GM23338 (cell line): ENCODE data around the gene CSF2RB. TPM values are rescaled to one million over a fixed set of nuclear protein-coding genes. Genes with fewer than 3 reads are reported as not detected.

Experiments
- ATAC-seq: fragments of 200-7000 bp; cut with Tn5 transposase; 3 replicates; pipeline ENCODE4 v1.9.1; 2020
- DNase-seq: peaks from one replicate; pipeline ENCODE4 v3.0.0-alpha.2; 2015; ENCODE audit warnings: low spot score
- H2AFZ ChIP-seq: fragments of 200-600 bp; sonication (generic); 2 replicates; pipeline ENCODE4 v1.8.0; 2016; ENCODE audit warnings: antibody characterized with exemption, mild to moderate bottlenecking, moderate library complexity
- H3F3A ChIP-seq: fragments of 200-600 bp; sonication (generic); replicated peaks from 2 replicates; pipeline ENCODE4 v1.8.0; 2017; ENCODE audit warnings: antibody characterized with exemption, mixed run types, low read depth
- H3K27ac ChIP-seq: fragments of 200-600 bp; sonication (generic); 2 replicates; pipeline ENCODE4 v1.6.1; 2016; ENCODE audit warnings: low read depth
- H3K27me3 ChIP-seq: fragments of 200-600 bp; sonication (generic); 2 replicates; pipeline ENCODE4 v1.8.0; 2016; ENCODE audit warnings: mild to moderate bottlenecking, mixed run types, moderate library complexity; ENCODE audit not compliant: insufficient read depth
- H3K36me3 ChIP-seq: fragments of 200-600 bp; sonication (generic); 2 replicates; pipeline ENCODE4 v1.8.0; 2016; ENCODE audit warnings: mild to moderate bottlenecking; ENCODE audit not compliant: insufficient read depth
- H3K4me1 ChIP-seq: fragments of 200-600 bp; sonication (generic); 2 replicates; pipeline ENCODE4 v1.8.0; 2016; ENCODE audit warnings: mild to moderate bottlenecking, moderate library complexity; ENCODE audit not compliant: insufficient read depth
- H3K4me2 ChIP-seq: fragments of 200-600 bp; sonication (generic); 2 replicates; pipeline ENCODE4 v1.7.1; 2017; ENCODE audit warnings: mixed run types
- H3K4me3 ChIP-seq: fragments of 200-600 bp; sonication (generic); 2 replicates; pipeline ENCODE4 v1.6.1; 2016; ENCODE audit warnings: mixed run types
- H3K79me2 ChIP-seq: fragments of 200-600 bp; sonication (generic); replicated peaks from 2 replicates; pipeline ENCODE4 v1.8.0; 2017; ENCODE audit warnings: mild to moderate bottlenecking; ENCODE audit not compliant: insufficient read depth
- H3K9me2 ChIP-seq: fragments of 200-600 bp; sonication (generic); 2 replicates; pipeline ENCODE4 v1.8.0; 2017; ENCODE audit not compliant: insufficient read depth
- H4K20me1 ChIP-seq: fragments of 200-600 bp; sonication (generic); replicated peaks from 2 replicates; pipeline ENCODE4 v1.8.0; 2017; ENCODE audit warnings: mild to moderate bottlenecking; ENCODE audit not compliant: insufficient read depth
- H3K27ac Mint-ChIP-seq: 2 replicates; pipeline ENCODE4 v1.8.0; 2020; ENCODE audit warnings: inconsistent platforms, mild to moderate bottlenecking, moderate library complexity, mixed read lengths
- H3K27me3 Mint-ChIP-seq: 3 replicates; pipeline ENCODE4 v1.8.0; 2022; ENCODE audit warnings: low read depth, mild to moderate bottlenecking, moderate library complexity, mixed read lengths, inconsistent platforms; ENCODE audit not compliant: insufficient read depth, poor library complexity
- H3K36me3 Mint-ChIP-seq: 3 replicates; pipeline ENCODE4 v1.8.0; 2021; ENCODE audit warnings: low read depth, mild to moderate bottlenecking, inconsistent platforms, moderate library complexity, mixed read lengths
- H3K4me1 Mint-ChIP-seq: 3 replicates; pipeline ENCODE4 v1.8.0; 2020; ENCODE audit warnings: mild to moderate bottlenecking, inconsistent platforms, mixed read lengths
- H3K4me3 Mint-ChIP-seq: 3 replicates; pipeline ENCODE4 v1.8.0; 2021; ENCODE audit warnings: moderate library complexity, mild to moderate bottlenecking, inconsistent platforms, mixed read lengths
- H3K9me3 Mint-ChIP-seq: 3 replicates; pipeline ENCODE4 v1.8.0; 2020; ENCODE audit warnings: moderate library complexity, mild to moderate bottlenecking, inconsistent platforms, mixed read lengths
- CREB1 ChIP-seq: fragments of 250-450 bp; sonication (Bioruptor Pico); IDR thresholded peaks from 2 replicates; pipeline ENCODE4 v1.5.0; 2020; ENCODE audit warnings: low read depth, mild to moderate bottlenecking, moderate library complexity
- CTCF ChIP-seq, 2 experiments: fragments of 200-600 bp in 1 of 2; sonication (generic) in 1 of 2; conservative IDR thresholded peaks; 2 replicates each; pipeline versions ENCODE4 v1.5.1 to v1.6.1; 2016 to 2017; ENCODE audit warnings: antibody characterized with exemption in 2 of 2, low read depth in 2 of 2, mild to moderate bottlenecking in 2 of 2, moderate library complexity in 1 of 2
- EZH2 ChIP-seq: fragments of 200-600 bp; sonication (generic); IDR thresholded peaks from one replicate; pipeline ENCODE4 v1.8.0; 2017; ENCODE audit warnings: antibody characterized with exemption, mild to moderate bottlenecking, low read depth; ENCODE audit not compliant: unreplicated experiment
- EZH2phosphoT487 ChIP-seq: fragments of 200-600 bp; sonication (generic); IDR thresholded peaks from one replicate; pipeline ENCODE4 v1.8.1; 2018; ENCODE audit warnings: antibody characterized with exemption; ENCODE audit not compliant: unreplicated experiment
- JUNB ChIP-seq: IDR thresholded peaks from one replicate; pipeline ENCODE4 v1.6.1; 2016; ENCODE audit warnings: antibody characterized with exemption; ENCODE audit not compliant: unreplicated experiment
- NANOG ChIP-seq: IDR thresholded peaks from 2 replicates; pipeline ENCODE4 v1.6.1; 2016; ENCODE audit warnings: antibody characterized with exemption, borderline replicate concordance
- POLR2AphosphoS5 ChIP-seq: IDR thresholded peaks from 2 replicates; pipeline ENCODE4 v1.6.1; 2016; ENCODE audit warnings: antibody characterized with exemption, low read depth
- STAT1 ChIP-seq: IDR thresholded peaks from one replicate; pipeline ENCODE4 v1.6.1; 2016; ENCODE audit warnings: antibody characterized with exemption; ENCODE audit not compliant: unreplicated experiment
- ZNF114 ChIP-seq: fragments of 250-450 bp; sonication (Bioruptor Pico); IDR thresholded peaks from 2 replicates; pipeline ENCODE4 v1.5.0; 2020; ENCODE audit warnings: mild to moderate bottlenecking, moderate library complexity
- ZNF331 ChIP-seq: fragments of 250-450 bp; sonication (Bioruptor Pico); IDR thresholded peaks from 2 replicates; pipeline ENCODE4 v1.5.0; 2020; ENCODE audit warnings: low read depth, mild to moderate bottlenecking, moderate library complexity
- polyA plus RNA-seq: library from polyadenylated mRNA; unstranded; fragments of >200 nt; fragmentation: Nextera tagmentation; extraction: Ambion mirVana; gene quantifications from 2 replicates; pipeline ENCODE4 v1.2.1, GENCODE V29; 2016
- total RNA-seq: library from RNA; depleted of rRNA; stranded (reverse); fragments of >200 nt; shearing (Covaris generic); gene quantifications from 2 replicates; pipeline ENCODE4 v1.2.3, GENCODE V29; 2014
- TF ChIP-seq, protein P1 (sequence below): IDR thresholded peaks from one replicate; pipeline ENCODE4 v1.6.1; 2018; ENCODE audit warnings: antibody characterized with exemption; ENCODE audit not compliant: unreplicated experiment
- TF ChIP-seq, protein P2 (sequence below): IDR thresholded peaks from 2 replicates; pipeline ENCODE4 v1.6.1; 2016; ENCODE audit warnings: antibody characterized with exemption

Gene CSF2RB
- total and polyA plus RNA-seq, 2 experiments from 2014 or later: not detected

DNA sequence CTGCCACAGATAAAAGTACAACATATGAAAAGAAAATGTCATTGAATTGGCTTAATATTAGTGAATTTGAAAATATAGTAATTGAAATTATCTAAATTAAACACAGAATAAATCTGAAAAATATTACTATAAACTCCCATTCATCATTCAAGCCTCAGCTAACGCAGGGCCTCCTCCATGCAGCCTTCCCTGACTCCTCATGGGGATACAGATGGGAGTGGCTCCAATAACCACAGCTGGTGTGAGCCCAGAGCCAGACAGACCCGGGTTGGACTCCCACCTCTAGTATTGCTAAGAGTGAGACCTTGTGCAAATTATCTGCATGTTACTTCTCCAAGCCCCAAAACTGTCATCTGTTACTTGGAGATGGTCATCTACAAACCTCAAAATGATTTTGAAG, 44.9 kb downstream of the CSF2RB start:
- Histone ChIP-seq H3K79me2 (no peaks in the 10 kb centered on the region), H3F3A (no peaks in the 10 kb centered on the region), H3K9me2 (no peaks in the 10 kb centered on the region), H4K20me1 (no peaks in the 10 kb centered on the region), H3K36me3 (0 out of 2 replicates have a peak, but pooled peaks cover 4% of the 10 kb centered on the region), H2AFZ (no peak overlapping the region), H3K4me1 (peaks cover 18% of the 10 kb centered on the region), H3K27ac (no peak overlapping the region), H3K27me3 (no peaks in the 10 kb centered on the region), H3K4me2 (no peak overlapping the region), H3K4me3 (no peak overlapping the region)
- Mint-ChIP-seq H3K9me3 (peaks cover 32% of the 10 kb centered on the region), H3K4me1 (peaks cover 18% of the 10 kb centered on the region), H3K27ac (no peak overlapping the region), H3K4me3 (no peak overlapping the region), H3K27me3 (peaks cover 10% of the 10 kb centered on the region), H3K36me3 (peaks cover 9% of the 10 kb centered on the region; the same call in 2 of the 3 replicates)
- DNase-seq (no peak), ATAC-seq (no peak)
- TF ChIP-seq ZNF331 (no peak), CREB1 (CRISPR knock-in tag) (no peak)

GRCh38 chr22:36961626-36962025, 48.2 kb downstream of the CSF2RB start:
- H3F3A ChIP-seq: no peaks in the 10 kb centered on the region
- TF ChIP-seq, protein P1, sequence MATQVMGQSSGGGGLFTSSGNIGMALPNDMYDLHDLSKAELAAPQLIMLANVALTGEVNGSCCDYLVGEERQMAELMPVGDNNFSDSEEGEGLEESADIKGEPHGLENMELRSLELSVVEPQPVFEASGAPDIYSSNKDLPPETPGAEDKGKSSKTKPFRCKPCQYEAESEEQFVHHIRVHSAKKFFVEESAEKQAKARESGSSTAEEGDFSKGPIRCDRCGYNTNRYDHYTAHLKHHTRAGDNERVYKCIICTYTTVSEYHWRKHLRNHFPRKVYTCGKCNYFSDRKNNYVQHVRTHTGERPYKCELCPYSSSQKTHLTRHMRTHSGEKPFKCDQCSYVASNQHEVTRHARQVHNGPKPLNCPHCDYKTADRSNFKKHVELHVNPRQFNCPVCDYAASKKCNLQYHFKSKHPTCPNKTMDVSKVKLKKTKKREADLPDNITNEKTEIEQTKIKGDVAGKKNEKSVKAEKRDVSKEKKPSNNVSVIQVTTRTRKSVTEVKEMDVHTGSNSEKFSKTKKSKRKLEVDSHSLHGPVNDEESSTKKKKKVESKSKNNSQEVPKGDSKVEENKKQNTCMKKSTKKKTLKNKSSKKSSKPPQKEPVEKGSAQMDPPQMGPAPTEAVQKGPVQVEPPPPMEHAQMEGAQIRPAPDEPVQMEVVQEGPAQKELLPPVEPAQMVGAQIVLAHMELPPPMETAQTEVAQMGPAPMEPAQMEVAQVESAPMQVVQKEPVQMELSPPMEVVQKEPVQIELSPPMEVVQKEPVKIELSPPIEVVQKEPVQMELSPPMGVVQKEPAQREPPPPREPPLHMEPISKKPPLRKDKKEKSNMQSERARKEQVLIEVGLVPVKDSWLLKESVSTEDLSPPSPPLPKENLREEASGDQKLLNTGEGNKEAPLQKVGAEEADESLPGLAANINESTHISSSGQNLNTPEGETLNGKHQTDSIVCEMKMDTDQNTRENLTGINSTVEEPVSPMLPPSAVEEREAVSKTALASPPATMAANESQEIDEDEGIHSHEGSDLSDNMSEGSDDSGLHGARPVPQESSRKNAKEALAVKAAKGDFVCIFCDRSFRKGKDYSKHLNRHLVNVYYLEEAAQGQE: no peak
- TF ChIP-seq JUNB (no peak), CREB1 (CRISPR knock-in tag) (no peak), EZH2 (no peak), ZNF114 (CRISPR knock-in tag) (no peak), STAT1 (no peak), NANOG (no peak), POLR2AphosphoS5 (no peak), EZH2phosphoT487 (no peak), CTCF (conservative IDR thresholded peaks at IDR 0.05; ENCODE audit: low read depth in 2 of 2) (no peak), ZNF331 (no peak)
- TF ChIP-seq, protein P2, sequence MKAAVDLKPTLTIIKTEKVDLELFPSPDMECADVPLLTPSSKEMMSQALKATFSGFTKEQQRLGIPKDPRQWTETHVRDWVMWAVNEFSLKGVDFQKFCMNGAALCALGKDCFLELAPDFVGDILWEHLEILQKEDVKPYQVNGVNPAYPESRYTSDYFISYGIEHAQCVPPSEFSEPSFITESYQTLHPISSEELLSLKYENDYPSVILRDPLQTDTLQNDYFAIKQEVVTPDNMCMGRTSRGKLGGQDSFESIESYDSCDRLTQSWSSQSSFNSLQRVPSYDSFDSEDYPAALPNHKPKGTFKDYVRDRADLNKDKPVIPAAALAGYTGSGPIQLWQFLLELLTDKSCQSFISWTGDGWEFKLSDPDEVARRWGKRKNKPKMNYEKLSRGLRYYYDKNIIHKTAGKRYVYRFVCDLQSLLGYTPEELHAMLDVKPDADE: no peak

More at GRCh38 chr22:36961626-36962025, 48.2 kb downstream of the CSF2RB start:
- Histone ChIP-seq H3K27ac (no peak overlapping the region), H2AFZ (no peak overlapping the region), H3K36me3 (0 out of 2 replicates have a peak, but pooled peaks cover 4% of the 10 kb centered on the region), H3K27me3 (no peaks in the 10 kb centered on the region), H3K4me3 (peak overlapping the region; percentile 7; the same call in 1 of the 2 replicates), H3K79me2 (no peaks in the 10 kb centered on the region), H3K4me1 (peaks cover 25% of the 10 kb centered on the region), H3K9me2 (0 out of 2 replicates have a peak, but pooled peaks cover 2% of the 10 kb centered on the region), H3K4me2 (peak overlapping the region; percentile 53), H4K20me1 (no peaks in the 10 kb centered on the region)
- Mint-ChIP-seq H3K9me3 (peaks cover 28% of the 10 kb centered on the region), H3K27me3 (peaks cover 4% of the 10 kb centered on the region), H3K4me3 (no peak overlapping the region), H3K27ac (no peak overlapping the region), H3K36me3 (peaks cover 9% of the 10 kb centered on the region; the same call in 2 of the 3 replicates), H3K4me1 (peaks cover 20% of the 10 kb centered on the region)
- no peak for ATAC-seq
- no peak for DNase-seq
